H9 (cell line): ENCODE measurements around the gene METTL4. TPM values are rescaled to one million over a fixed set of nuclear protein-coding genes. Genes with fewer than 3 reads are reported as not detected.

Source experiments
- DNase-seq: peaks from one replicate; pipeline ENCODE4 v3.0.0-alpha.2; 2017
- H2AFZ ChIP-seq: one replicate; pipeline ENCODE4 v1.6.1; 2013; ENCODE audit warnings: mild to moderate bottlenecking, low read length, control low read depth, moderate library complexity
- H2AK5ac ChIP-seq: 2 replicates; pipeline ENCODE4 v1.6.1; 2013; ENCODE audit warnings: low read length, control low read depth, mixed read lengths; ENCODE audit not compliant: insufficient read length
- H2BK120ac ChIP-seq: one replicate; pipeline ENCODE4 v1.6.1; 2013; ENCODE audit warnings: low read depth, mild to moderate bottlenecking, low read length, control low read depth, inconsistent platforms; ENCODE audit not compliant: poor library complexity, severe bottlenecking
- H2BK12ac ChIP-seq: 2 replicates; pipeline ENCODE4 v1.6.1; 2013; ENCODE audit warnings: low read length, control low read depth, mixed read lengths, low read depth; ENCODE audit not compliant: insufficient read length
- H2BK15ac ChIP-seq: 2 replicates; pipeline ENCODE4 v1.6.1; 2013; ENCODE audit warnings: low read depth, low read length, control low read depth
- H2BK20ac ChIP-seq: one replicate; pipeline ENCODE4 v1.6.1; 2013; ENCODE audit warnings: low read depth, mild to moderate bottlenecking, low read length, control low read depth, inconsistent platforms; ENCODE audit not compliant: poor library complexity, severe bottlenecking
- H2BK5ac ChIP-seq: 2 replicates; pipeline ENCODE4 v1.6.1; 2013; ENCODE audit warnings: low read length, control low read depth, mixed read lengths; ENCODE audit not compliant: insufficient read length
- H3K14ac ChIP-seq: 2 replicates; pipeline ENCODE4 v1.6.1; 2013; ENCODE audit warnings: low read length, control low read depth; ENCODE audit not compliant: insufficient read depth
- H3K18ac ChIP-seq: 2 replicates; pipeline ENCODE4 v1.6.1; 2013; ENCODE audit warnings: low read depth, mild to moderate bottlenecking, mixed read lengths, low read length, control low read depth; ENCODE audit not compliant: insufficient read length
- H3K23ac ChIP-seq: 2 replicates; pipeline ENCODE4 v1.6.1; 2013; ENCODE audit warnings: low read length, control low read depth, mixed read lengths, low read depth; ENCODE audit not compliant: insufficient read length
- H3K23me2 ChIP-seq: 2 replicates; pipeline ENCODE4 v1.6.1; 2013; ENCODE audit warnings: low read depth, mild to moderate bottlenecking, mixed read lengths, low read length, control low read depth; ENCODE audit not compliant: insufficient read length, poor library complexity, severe bottlenecking
- H3K27ac ChIP-seq: 2 replicates; pipeline ENCODE4 v1.5.1; 2013; ENCODE audit warnings: low read length, control low read depth, mixed read lengths, low read depth; ENCODE audit not compliant: insufficient read length
- H3K27me3 ChIP-seq: 2 replicates; pipeline ENCODE4 v1.6.1; 2013; ENCODE audit warnings: low read length, control low read depth, inconsistent platforms; ENCODE audit not compliant: insufficient read depth
- H3K4ac ChIP-seq: 2 replicates; pipeline ENCODE4 v1.6.1; 2013; ENCODE audit warnings: low read depth, mild to moderate bottlenecking, control low read depth, inconsistent platforms, low read length, moderate library complexity
- H3K4me1 ChIP-seq: 2 replicates; pipeline ENCODE4 v1.6.1; 2013; ENCODE audit warnings: low read length, control low read depth, inconsistent platforms; ENCODE audit not compliant: insufficient read depth
- H3K4me2 ChIP-seq: 2 replicates; pipeline ENCODE4 v1.6.1; 2013; ENCODE audit warnings: low read length, control low read depth, mixed read lengths; ENCODE audit not compliant: insufficient read length, insufficient read depth
- H3K56ac ChIP-seq: 2 replicates; pipeline ENCODE4 v1.6.1; 2013; ENCODE audit warnings: low read depth, mild to moderate bottlenecking, mixed read lengths, low read length, control low read depth; ENCODE audit not compliant: insufficient read length
- H3K79me1 ChIP-seq: 2 replicates; pipeline ENCODE4 v1.6.1; 2013; ENCODE audit warnings: low read depth, mild to moderate bottlenecking, moderate library complexity, low read length, control low read depth, inconsistent platforms; ENCODE audit not compliant: insufficient read depth, poor library complexity, severe bottlenecking
- H3K79me2 ChIP-seq: 2 replicates; pipeline ENCODE4 v1.6.1; 2013; ENCODE audit warnings: low read length, control low read depth, inconsistent platforms; ENCODE audit not compliant: insufficient read depth
- H3K9ac ChIP-seq: 2 replicates; pipeline ENCODE4 v1.6.1; 2013; ENCODE audit warnings: low read length, control low read depth, mixed read lengths; ENCODE audit not compliant: insufficient read length; ENCODE audit errors: extremely low read depth
- H3K9me3 ChIP-seq: one replicate; pipeline ENCODE4 v1.6.1; 2013; ENCODE audit warnings: low read depth, low read length, inconsistent platforms; ENCODE audit not compliant: control insufficient read depth
- H3T11ph ChIP-seq: one replicate; pipeline ENCODE4 v1.6.1; 2013; ENCODE audit warnings: mild to moderate bottlenecking, low read length, control low read depth, inconsistent platforms
- H4K20me1 ChIP-seq: one replicate; pipeline ENCODE4 v1.6.1; 2013; ENCODE audit not compliant: control insufficient read depth, insufficient read length, insufficient read depth
- H4K5ac ChIP-seq: 2 replicates; pipeline ENCODE4 v1.6.1; 2013; ENCODE audit warnings: low read depth, mild to moderate bottlenecking, mixed read lengths, low read length, control low read depth; ENCODE audit not compliant: insufficient read length
- H4K8ac ChIP-seq: replicated peaks from 2 replicates; pipeline ENCODE4 v1.6.1; 2013; ENCODE audit warnings: low read length, control low read depth, mixed read lengths, low read depth; ENCODE audit not compliant: insufficient read length
- H4K91ac ChIP-seq: 2 replicates; pipeline ENCODE4 v1.6.1; 2013; ENCODE audit warnings: low read depth, mild to moderate bottlenecking, moderate library complexity, mixed read lengths, low read length, control low read depth; ENCODE audit not compliant: insufficient read length
- H3K27ac Mint-ChIP-seq, 3 experiments: 2 replicates in 2 of 3; 3 replicates in 1 of 3; pipeline ENCODE4 v1.8.0; 2020 to 2021; ENCODE audit warnings: mixed read lengths in 3 of 3, mild to moderate bottlenecking in 1 of 3, moderate library complexity in 1 of 3
- H3K27me3 Mint-ChIP-seq: 2 replicates; pipeline ENCODE4 v1.8.0; 2021; ENCODE audit warnings: low read depth, mild to moderate bottlenecking, moderate library complexity, mixed read lengths
- H3K36me3 Mint-ChIP-seq, 3 experiments: 2 replicates in 2 of 3; 3 replicates in 1 of 3; pipeline ENCODE4 v1.8.0; 2020 to 2021; ENCODE audit warnings: low read depth in 3 of 3, mixed read lengths in 3 of 3; ENCODE audit not compliant: insufficient read depth in 1 of 3
- H3K4me1 Mint-ChIP-seq, 2 experiments: 2 replicates each; pipeline ENCODE4 v1.8.0; 2020; ENCODE audit warnings: mixed read lengths in 2 of 2
- H3K4me3 Mint-ChIP-seq, 2 experiments: 2 replicates in 1 of 2; 3 replicates in 1 of 2; pipeline ENCODE4 v1.8.0; 2020 to 2021; ENCODE audit warnings: mild to moderate bottlenecking in 2 of 2, mixed read lengths in 2 of 2, moderate library complexity in 1 of 2
- H3K9me3 Mint-ChIP-seq, 2 experiments: 2 replicates in 1 of 2; 3 replicates in 1 of 2; pipeline ENCODE4 v1.8.0; 2020; ENCODE audit warnings: mild to moderate bottlenecking in 2 of 2, mixed read lengths in 2 of 2, moderate library complexity in 1 of 2
- CTCF ChIP-seq: fragments of 200-600 bp; sonication (generic); conservative IDR thresholded peaks from 3 replicates; pipeline ENCODE4 v1.8.0; 2021; ENCODE audit warnings: antibody characterized with exemption, mild to moderate bottlenecking
- WGBS: extraction: QIAGEN DNeasy Blood & Tissue Kit; methylation state at CpG from one replicate; pipeline ENCODE4 v1.1.7; 2013; ENCODE audit warnings: missing lambda C conversion rate, low lambda C conversion rate, mixed read lengths; ENCODE audit not compliant: insufficient read length; ENCODE audit errors: extremely low coverage; 5-methylcytosine and 5-hydroxymethylcytosine counted together
- total RNA-seq: library from RNA; stranded (reverse); gene quantifications from 2 replicates; pipeline ENCODE4 v1.2.1, GENCODE V29; 2021

The METTL4 gene
- total RNA-seq, 1 experiment from 2014 or later = 14.2 TPM

GRCh38 chr18:2588666-2589344 lies 17.5 kb upstream of the METTL4 start:
- no peaks in the 10 kb centered on the region for H4K20me1 ChIP-seq
- no peak overlapping the region for H4K91ac ChIP-seq
- no CpG with 5 or more reads among the region's 5 CpGs for WGBS
- H3K9me3 ChIP-seq = no peaks in the 10 kb centered on the region
- H3T11ph ChIP-seq = no peak overlapping the region
- no peak overlapping the region for H3K18ac ChIP-seq
- no peaks in the 10 kb centered on the region for H3K9me3 Mint-ChIP-seq
- no peak overlapping the region for H3K27ac ChIP-seq
- no peak overlapping the region for H2AK5ac ChIP-seq
- H3K27me3 ChIP-seq = no peaks in the 10 kb centered on the region
- H2BK120ac ChIP-seq = no peak overlapping the region
- peak overlapping the region in 1 of 3 experiments; percentile 1; a peak in 1 of 7 replicates for H3K27ac Mint-ChIP-seq
- H4K8ac ChIP-seq = no peak overlapping the region
- H2BK15ac ChIP-seq = no peak overlapping the region
- H3K79me2 ChIP-seq = no peaks in the 10 kb centered on the region
- H3K79me1 ChIP-seq = no peaks in the 10 kb centered on the region
- no peak for DNase-seq
- no peak overlapping the region for H2BK20ac ChIP-seq
- peaks cover 25 to 70% (median 64%) of the 10 kb centered on the region in 3 experiments; a peak in 6 of 7 replicates for H3K36me3 Mint-ChIP-seq
- H2AFZ ChIP-seq = no peak overlapping the region
- H3K4me3 Mint-ChIP-seq = no peak overlapping the region
- no peak overlapping the region for H3K4ac ChIP-seq
- no peak overlapping the region for H3K9ac ChIP-seq
- no peak overlapping the region for H3K23ac ChIP-seq
- no peak overlapping the region for H2BK5ac ChIP-seq
- no peaks in the 10 kb centered on the region for H3K27me3 Mint-ChIP-seq
- 0 out of 4 replicates have a peak, but pooled peaks cover 0 to 2% of the 10 kb centered on the region in 2 experiments for H3K4me1 Mint-ChIP-seq
- no peak overlapping the region for H3K4me2 ChIP-seq
- H3K56ac ChIP-seq = no peak overlapping the region
- H3K14ac ChIP-seq = no peak overlapping the region
- H3K23me2 ChIP-seq = no peaks in the 10 kb centered on the region
- no peak overlapping the region for H2BK12ac ChIP-seq
- no peak overlapping the region for H4K5ac ChIP-seq
- no peaks in the 10 kb centered on the region for H3K4me1 ChIP-seq
- TF ChIP-seq CTCF = no peak
